ENCODE data around the gene FAM20C. TPM values are rescaled to one million over a fixed set of nuclear protein-coding genes. Genes with fewer than 3 reads are reported as not detected.

The FAM20C gene
- total RNA-seq, 2 experiments from 2014 or later: not detected

GRCh38 chr7:266851-267840, 74.8 kb downstream of the FAM20C start:
- H4K20me1 ChIP-seq (ENCODE audit: insufficient read depth, low read length): no peaks in the 10 kb centered on the region
- no peak for DNase-seq (ENCODE audit: low spot score)
- H3K4me1 ChIP-seq (ENCODE audit: insufficient read depth, low read length, poor library complexity, severe bottlenecking): no peaks in the 10 kb centered on the region
- no peaks in the 10 kb centered on the region for H3K9me2 ChIP-seq (ENCODE audit: insufficient read depth, low read length)
- H3K27ac ChIP-seq (ENCODE audit: low read depth, low read length, poor library complexity, severe bottlenecking): no peak overlapping the region
- ChIA-PET CTCF (ENCODE audit: unreplicated experiment) (no interaction called here), POLR2A (no interaction called here)
- H3K9me3 ChIP-seq (ENCODE audit: low read length): peaks cover 13% of the 10 kb centered on the region
- no peak overlapping the region for H2AFZ ChIP-seq (ENCODE audit: low read length)
- no peak for TF ChIP-seq CTCF (conservative IDR thresholded peaks at IDR 0.05; ENCODE audit: low read length)
- TF ChIP-seq EZH2phosphoT487 (IDR thresholded peaks at IDR 0.05; ENCODE audit: borderline replicate concordance, low read depth, low read length): no peak
- no TSS peak for BruUV-seq (replicated peaks)
- H3K79me2 ChIP-seq (ENCODE audit: insufficient read depth, low read depth, low read length): no peaks in the 10 kb centered on the region
- H3K4me3 ChIP-seq (ENCODE audit: low read depth, low read length, poor library complexity, severe bottlenecking): no peak overlapping the region
- H3K36me3 ChIP-seq (ENCODE audit: insufficient read depth, low read length): peaks cover 4% of the 10 kb centered on the region; the same call in 1 of the 2 replicates
- intact Hi-C loops (cut with micrococcal nuclease; ENCODE audit: unreplicated experiment): no loop called here
- H3K4me2 ChIP-seq (ENCODE audit: low read length): no peak overlapping the region

GRCh38 chr7:268991-269390, 76.6 kb downstream of the FAM20C start:
- POLR2A ChIA-PET: no interaction called here
- no TSS peak for BruUV-seq (replicated peaks)
- H2AFZ ChIP-seq (ENCODE audit: low read length): no peak overlapping the region
- H3K4me3 ChIP-seq (ENCODE audit: low read depth, low read length, poor library complexity, severe bottlenecking): no peak overlapping the region
- 0 out of 2 replicates have a peak, but pooled peaks cover 5% of the 10 kb centered on the region for H3K9me3 ChIP-seq (ENCODE audit: low read length)
- no peak overlapping the region for H3K4me2 ChIP-seq (ENCODE audit: low read length)
- H3K27ac ChIP-seq (ENCODE audit: low read depth, low read length, poor library complexity, severe bottlenecking): no peak overlapping the region
- CTCF ChIA-PET (ENCODE audit: unreplicated experiment): no interaction called here
- H3K79me2 ChIP-seq (ENCODE audit: insufficient read depth, low read depth, low read length): no peaks in the 10 kb centered on the region
- H3K4me1 ChIP-seq (ENCODE audit: insufficient read depth, low read length, poor library complexity, severe bottlenecking): no peaks in the 10 kb centered on the region
- no peaks in the 10 kb centered on the region for H3K9me2 ChIP-seq (ENCODE audit: insufficient read depth, low read length)
- no peaks in the 10 kb centered on the region for H3K36me3 ChIP-seq (ENCODE audit: insufficient read depth, low read length)
- no peak for DNase-seq (ENCODE audit: low spot score)
- no peak for TF ChIP-seq CTCF (conservative IDR thresholded peaks at IDR 0.05; ENCODE audit: low read length)
- TF ChIP-seq EZH2phosphoT487 (IDR thresholded peaks at IDR 0.05; ENCODE audit: borderline replicate concordance, low read depth, low read length): no peak
- no peaks in the 10 kb centered on the region for H4K20me1 ChIP-seq (ENCODE audit: insufficient read depth, low read length)
- intact Hi-C loops (cut with micrococcal nuclease; ENCODE audit: unreplicated experiment): no loop called here

- H4K20me1 ChIP-seq (ENCODE audit: insufficient read depth, low read length): no peaks in the 10 kb centered on the region
- no peak overlapping the region for H3K27ac ChIP-seq (ENCODE audit: low read depth, low read length, poor library complexity, severe bottlenecking)
- no peaks in the 10 kb centered on the region for H3K79me2 ChIP-seq (ENCODE audit: insufficient read depth, low read depth, low read length)
- no TSS peak for BruUV-seq (replicated peaks)
- H3K4me3 ChIP-seq (ENCODE audit: low read depth, low read length, poor library complexity, severe bottlenecking): no peak overlapping the region
- intact Hi-C loops (cut with micrococcal nuclease; ENCODE audit: unreplicated experiment): no loop called here
- H3K4me1 ChIP-seq (ENCODE audit: insufficient read depth, low read length, poor library complexity, severe bottlenecking): no peaks in the 10 kb centered on the region
- ChIA-PET CTCF (ENCODE audit: unreplicated experiment) (no interaction called here), POLR2A (no interaction called here)
- H3K36me3 ChIP-seq (ENCODE audit: insufficient read depth, low read length): no peaks in the 10 kb centered on the region
- no peaks in the 10 kb centered on the region for H3K9me3 ChIP-seq (ENCODE audit: low read length)
- H3K4me2 ChIP-seq (ENCODE audit: low read length): no peak overlapping the region
- H3K9me2 ChIP-seq (ENCODE audit: insufficient read depth, low read length): no peaks in the 10 kb centered on the region
- no peak for DNase-seq (ENCODE audit: low spot score)
- no peak for TF ChIP-seq CTCF (conservative IDR thresholded peaks at IDR 0.05; ENCODE audit: low read length)
- no peak for TF ChIP-seq EZH2phosphoT487 (IDR thresholded peaks at IDR 0.05; ENCODE audit: borderline replicate concordance, low read depth, low read length)
- no peak overlapping the region for H2AFZ ChIP-seq (ENCODE audit: low read length)
Observed at GRCh38 chr7:269721-270120, 77.3 kb downstream of the FAM20C start.
